Activated CD4-positive, alpha-beta memory T cell treated with anti-CD3 and anti-CD28 coated beads, Interleukin-2, amount 10 ng/mL, durations not matched to agents 7 days and 5 days (primary cell): ENCODE results near the gene GAB2. TPM values are rescaled to one million over a fixed set of nuclear protein-coding genes. Genes with fewer than 3 reads are reported as not detected.
"Not testable (repeated sequence)": the region's sequence is repeated elsewhere in the genome, so short reads cannot be mapped to it uniquely, and the experiment has no call there.

Experiments used
- CTCF ChIA-PET: fragments of 350-600 bp; sonication (Branson Sonifier 250); formaldehyde crosslinking; loops from one replicate; lab custom pipeline; 2021; ENCODE audit warnings: antibody characterized with exemption, inconsistent platforms; lab: Charles Lee
- POLR2A ChIA-PET: fragments of 350-600 bp; sonication (Branson Sonifier 250); formaldehyde crosslinking; loops from one replicate; lab custom pipeline; 2021; ENCODE audit warnings: antibody characterized with exemption; lab: Charles Lee
- DNase-seq: peaks from one replicate; pipeline ENCODE4 v3.0.0-alpha.2; 2020
- H3K27ac Mint-ChIP-seq: one replicate; pipeline ENCODE4 v1.8.0; 2021; ENCODE audit warnings: mild to moderate bottlenecking, mixed read lengths
- H3K27me3 Mint-ChIP-seq: one replicate; pipeline ENCODE4 v1.8.0; 2021; ENCODE audit warnings: mixed read lengths
- H3K36me3 Mint-ChIP-seq: one replicate; pipeline ENCODE4 v1.8.0; 2021; ENCODE audit warnings: low read depth, mixed read lengths
- H3K4me1 Mint-ChIP-seq: one replicate; pipeline ENCODE4 v1.8.0; 2021; ENCODE audit warnings: mixed read lengths
- H3K4me3 Mint-ChIP-seq: one replicate; pipeline ENCODE4 v1.8.0; 2021; ENCODE audit warnings: mild to moderate bottlenecking, mixed read lengths
- H3K9me3 Mint-ChIP-seq: one replicate; pipeline ENCODE4 v1.8.0; 2021; ENCODE audit warnings: mixed read lengths
- total RNA-seq, 2 experiments: library from RNA; stranded (reverse); gene quantifications; one replicate each; pipeline ENCODE4 v1.2.3, GENCODE V29; 2021

Gene GAB2
- total RNA-seq, 2 experiments from 2014 or later: 51.8 to 55.8 TPM

- H3K27ac Mint-ChIP-seq: no peak overlapping the region
- peaks cover 53% of the 10 kb centered on the region for H3K36me3 Mint-ChIP-seq
- no peaks in the 10 kb centered on the region for H3K27me3 Mint-ChIP-seq
- DNase-seq: no peak
- ChIA-PET CTCF (interaction anchor here (0.9 kb wide), 1 partner anchor 194 kb away, joined by 3 read pairs; no protein-coding TSS in a partner anchor), POLR2A (no interaction called here)
- no peak overlapping the region for H3K4me3 Mint-ChIP-seq
- H3K9me3 Mint-ChIP-seq: peaks cover 27% of the 10 kb centered on the region
- H3K4me1 Mint-ChIP-seq: peaks cover 1% of the 10 kb centered on the region
These were observed 180.2 kb downstream of the GAB2 start for GRCh38 chr11:78237293-78238046.

GRCh38 chr11:78234006-78234405 lies 183.6 kb downstream of the GAB2 start:
- H3K27ac Mint-ChIP-seq: no peak overlapping the region
- no peak overlapping the region for H3K4me3 Mint-ChIP-seq
- no peak for DNase-seq
- ChIA-PET POLR2A (no interaction called here), CTCF (no interaction called here)
- H3K27me3 Mint-ChIP-seq: no peaks in the 10 kb centered on the region
- H3K36me3 Mint-ChIP-seq: peaks cover 45% of the 10 kb centered on the region
- peaks cover 12% of the 10 kb centered on the region for H3K9me3 Mint-ChIP-seq
- peaks cover 26% of the 10 kb centered on the region for H3K4me1 Mint-ChIP-seq

- DNase-seq, POLR2A ChIA-PET, H3K4me3 Mint-ChIP-seq, H3K27me3 Mint-ChIP-seq, H3K27ac Mint-ChIP-seq, H3K9me3 Mint-ChIP-seq: not testable (repeated sequence)
- Mint-ChIP-seq H3K36me3 (peaks cover 43% of the 10 kb centered on the region), H3K4me1 (peaks cover 36% of the 10 kb centered on the region)
- CTCF ChIA-PET: interaction anchor here (0.6 to 1.7 kb wide), 2 partner anchors 174 to 331 kb away, joined by 3 to 4 read pairs; no protein-coding TSS in a partner anchor
These were observed 184.6 kb downstream of the GAB2 start for GRCh38 chr11:78233046-78233445.

- H3K27me3 Mint-ChIP-seq: no peaks in the 10 kb centered on the region
- POLR2A ChIA-PET: no interaction called here
These were observed 185.6 kb downstream of the GAB2 start for GRCh38 chr11:78231962-78232501.

GRCh38 chr11:78230161-78230877 lies 187.3 kb downstream of the GAB2 start:
- peaks cover 51% of the 10 kb centered on the region for H3K4me1 Mint-ChIP-seq
- no peak overlapping the region for H3K27ac Mint-ChIP-seq
- no peaks in the 10 kb centered on the region for H3K9me3 Mint-ChIP-seq
- ChIA-PET POLR2A (no interaction called here), CTCF (no interaction called here)
- H3K27me3 Mint-ChIP-seq: no peaks in the 10 kb centered on the region
- no peak for DNase-seq
- H3K4me3 Mint-ChIP-seq: no peak overlapping the region
- peaks cover 28% of the 10 kb centered on the region for H3K36me3 Mint-ChIP-seq

More at GRCh38 chr11:78231962-78232501, 185.6 kb downstream of the GAB2 start:
- Mint-ChIP-seq H3K36me3 (peaks cover 34% of the 10 kb centered on the region), H3K4me3 (no peak overlapping the region), H3K4me1 (peaks cover 45% of the 10 kb centered on the region), H3K9me3 (no peaks in the 10 kb centered on the region), H3K27ac (no peak overlapping the region)
- CTCF ChIA-PET: interaction anchor here (1.7 kb wide), 1 partner anchor 332 kb away, joined by 4 read pairs; no protein-coding TSS in a partner anchor
- no peak for DNase-seq

DNA sequence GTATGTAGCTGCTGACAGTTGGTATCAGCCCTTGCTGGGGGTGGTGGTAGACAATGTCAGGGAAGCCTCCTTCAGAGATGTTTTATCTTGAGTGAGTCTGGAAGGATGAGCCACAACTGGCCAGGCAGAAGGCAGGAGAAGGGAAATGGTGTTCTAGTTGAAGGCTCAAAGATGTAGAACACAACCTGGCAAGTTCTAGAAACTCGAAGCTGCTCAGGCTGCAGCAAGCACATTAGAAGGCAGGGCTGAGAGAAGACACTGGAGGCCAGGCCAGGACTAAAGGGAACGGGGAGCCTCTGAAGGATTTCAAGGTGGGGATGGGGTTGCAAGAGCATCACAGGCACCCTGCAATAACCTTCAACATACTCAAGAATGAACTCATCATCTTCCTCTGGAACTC lies 188.5 kb downstream of the GAB2 start:
- H3K27ac Mint-ChIP-seq: peak overlapping the region; percentile 17

DNA sequence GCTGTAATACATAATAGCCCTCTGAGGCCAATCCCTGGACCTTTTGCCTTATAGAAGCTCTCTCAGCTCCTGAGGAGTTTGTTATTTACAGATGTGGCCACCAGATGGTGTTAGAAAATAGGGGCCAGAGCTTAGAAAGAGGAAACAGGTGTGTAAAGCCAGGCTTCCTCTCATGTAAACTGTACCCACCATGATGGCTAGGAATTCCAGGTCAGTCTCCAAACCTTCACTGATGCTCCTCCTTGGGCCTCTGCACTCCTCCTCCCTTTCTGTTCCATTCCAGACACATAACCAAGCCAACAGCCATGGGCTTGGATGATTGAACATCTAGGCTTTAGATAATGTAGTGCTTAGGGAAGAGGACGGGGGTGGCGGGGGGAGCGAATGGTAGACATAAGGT lies 189.2 kb downstream of the GAB2 start:
- no peak overlapping the region for H3K27ac Mint-ChIP-seq
- H3K4me1 Mint-ChIP-seq: peaks cover 58% of the 10 kb centered on the region

More for the DNA sequence above, 188.5 kb downstream of the GAB2 start:
- POLR2A ChIA-PET: interaction anchor here (1.2 to 2.6 kb wide), 5 partner anchors 40 to 346 kb away, joined by 3 to 17 read pairs (median 3); partner anchors contain the start of genes GAB2 and NARS2
- H3K4me3 Mint-ChIP-seq: no peak overlapping the region
- peaks cover 38% of the 10 kb centered on the region for H3K36me3 Mint-ChIP-seq
- no peaks in the 10 kb centered on the region for H3K9me3 Mint-ChIP-seq
- CTCF ChIA-PET: interaction anchor here (1.3 to 2.4 kb wide), 2 partner anchors 232 to 335 kb away, joined by 3 to 36 read pairs; no protein-coding TSS in a partner anchor
- peaks cover 57% of the 10 kb centered on the region for H3K4me1 Mint-ChIP-seq
- no peak for DNase-seq
- H3K27me3 Mint-ChIP-seq: no peaks in the 10 kb centered on the region

DNA sequence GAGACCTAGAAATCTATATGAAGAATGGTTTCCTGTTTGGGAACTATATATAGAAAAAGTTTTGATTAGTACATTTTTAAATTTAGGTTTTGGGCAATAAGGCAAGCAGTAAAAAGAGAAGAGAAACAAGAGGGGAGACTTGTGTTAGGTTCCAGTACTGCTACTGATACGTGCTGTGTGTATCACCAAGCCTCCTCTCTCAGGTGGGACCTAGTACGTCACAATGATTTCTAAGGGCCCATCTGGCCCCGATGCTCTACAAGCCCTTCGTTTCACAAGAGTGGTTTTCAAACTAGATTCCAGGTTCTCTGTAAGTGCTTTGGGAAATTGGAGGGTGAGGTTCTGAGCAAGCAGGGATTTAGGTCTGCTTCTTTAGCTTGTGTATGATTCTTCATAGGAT lies 189.7 kb downstream of the GAB2 start:
- Mint-ChIP-seq H3K36me3 (peaks cover 47% of the 10 kb centered on the region), H3K4me3 (no peak overlapping the region), H3K9me3 (no peaks in the 10 kb centered on the region), H3K4me1 (peaks cover 61% of the 10 kb centered on the region), H3K27me3 (no peaks in the 10 kb centered on the region), H3K27ac (no peak overlapping the region)
- ChIA-PET POLR2A (interaction anchor here (0.8 to 2.6 kb wide), 9 partner anchors 25 to 347 kb away, joined by 3 to 17 read pairs (median 3); partner anchors contain the start of genes GAB2 and NARS2), CTCF (interaction anchor here (0.7 to 2.4 kb wide), 31 partner anchors 16 to 347 kb away, joined by 3 to 36 read pairs (median 4); partner anchors contain the start of genes GAB2 and NARS2)
- DNase-seq: no peak

More for the DNA sequence above, 189.2 kb downstream of the GAB2 start:
- no peak overlapping the region for H3K4me3 Mint-ChIP-seq
- H3K9me3 Mint-ChIP-seq: no peaks in the 10 kb centered on the region
- DNase-seq: peak; percentile 25
- POLR2A ChIA-PET: interaction anchor here (0.8 to 2.6 kb wide), 8 partner anchors 39 to 346 kb away, joined by 3 to 17 read pairs (median 3); partner anchors contain the start of genes GAB2 and NARS2
- H3K36me3 Mint-ChIP-seq: peaks cover 42% of the 10 kb centered on the region
- CTCF ChIA-PET: interaction anchor here (0.7 to 2.4 kb wide), 30 partner anchors 16 to 346 kb away, joined by 3 to 36 read pairs (median 4); partner anchors contain the start of genes GAB2 and NARS2
- H3K27me3 Mint-ChIP-seq: no peaks in the 10 kb centered on the region

GRCh38 chr11:78226684-78227680 lies 190.6 kb downstream of the GAB2 start:
- Mint-ChIP-seq H3K36me3 (peaks cover 44% of the 10 kb centered on the region), H3K27me3 (no peaks in the 10 kb centered on the region), H3K4me3 (no peak overlapping the region), H3K9me3 (no peaks in the 10 kb centered on the region), H3K27ac (peak overlapping the region; percentile 57), H3K4me1 (peaks cover 55% of the 10 kb centered on the region)
- no peak for DNase-seq
- CTCF ChIA-PET: interaction anchor here (0.5 to 2.4 kb wide), 12 partner anchors 17 to 348 kb away, joined by 3 to 36 read pairs (median 5); partner anchors contain the start of gene NARS2
- POLR2A ChIA-PET: interaction anchor here (1.7 to 2.6 kb wide), 3 partner anchors 24 to 337 kb away, joined by 3 to 17 read pairs (median 7); partner anchors contain the start of gene GAB2

DNA sequence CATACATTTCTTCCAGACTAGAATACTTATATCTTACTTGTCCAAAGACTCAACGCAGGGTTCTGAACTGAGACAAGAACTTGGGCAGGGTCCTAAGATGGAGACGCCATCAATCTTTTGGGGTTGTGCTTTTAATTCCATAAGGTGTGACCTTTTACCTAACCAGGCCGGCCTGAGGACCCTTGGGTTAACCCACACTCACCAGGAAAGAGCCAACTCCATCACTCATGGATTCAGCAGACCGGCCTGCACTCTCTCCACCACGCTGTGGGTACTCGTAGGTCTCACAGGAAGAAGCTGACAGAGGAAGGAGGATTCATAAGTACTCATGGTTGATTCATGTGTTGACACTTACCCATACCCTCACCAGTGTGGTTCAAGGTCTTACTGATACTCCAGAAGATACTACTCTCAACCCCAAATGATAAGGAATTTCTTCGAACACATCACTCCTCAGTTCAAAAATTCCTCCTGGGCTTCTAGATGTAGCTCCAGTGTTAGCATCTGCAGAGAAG lies 192.7 kb downstream of the GAB2 start:
- Mint-ChIP-seq H3K9me3 (no peaks in the 10 kb centered on the region), H3K4me1 (peaks cover 46% of the 10 kb centered on the region), H3K27me3 (no peaks in the 10 kb centered on the region), H3K27ac (no peak overlapping the region), H3K4me3 (no peak overlapping the region), H3K36me3 (peaks cover 59% of the 10 kb centered on the region)
- ChIA-PET CTCF (interaction anchor here (1.9 kb wide), 1 partner anchor 340 kb away, joined by 6 read pairs; no protein-coding TSS in a partner anchor), POLR2A (interaction anchor here (0.6 to 1.1 kb wide), 3 partner anchors 8 to 340 kb away, joined by 3 read pairs; no protein-coding TSS in a partner anchor)
- DNase-seq: peak; percentile 9

- POLR2A ChIA-PET: no interaction called here
These were observed 193.1 kb downstream of the GAB2 start for GRCh38 chr11:78224506-78224905.

More at GRCh38 chr11:78224506-78224905, 193.1 kb downstream of the GAB2 start:
- DNase-seq: peak; percentile 10
- Mint-ChIP-seq H3K36me3 (peaks cover 58% of the 10 kb centered on the region), H3K4me1 (peaks cover 42% of the 10 kb centered on the region), H3K27ac (no peak overlapping the region), H3K9me3 (no peaks in the 10 kb centered on the region), H3K4me3 (no peak overlapping the region), H3K27me3 (no peaks in the 10 kb centered on the region)
- CTCF ChIA-PET: no interaction called here
